Measurements from ENCODE around the gene NDUFA11.
"Not testable (repeated sequence)": the region's sequence is repeated elsewhere in the genome, so short reads cannot be mapped to it uniquely, and the experiment has no call there.

The NDUFA11 gene

GRCh38 chr19:5863030-5863665 is 40.4 kb downstream of the NDUFA11 start:
- TF ChIP-seq ZFX (IDR thresholded peaks at IDR 0.05; ENCODE audit: borderline replicate concordance) (no peak), CTCF (IDR thresholded peaks at IDR 0.05) (no peak)
- no peak overlapping the region for H3K27ac ChIP-seq

DNA sequence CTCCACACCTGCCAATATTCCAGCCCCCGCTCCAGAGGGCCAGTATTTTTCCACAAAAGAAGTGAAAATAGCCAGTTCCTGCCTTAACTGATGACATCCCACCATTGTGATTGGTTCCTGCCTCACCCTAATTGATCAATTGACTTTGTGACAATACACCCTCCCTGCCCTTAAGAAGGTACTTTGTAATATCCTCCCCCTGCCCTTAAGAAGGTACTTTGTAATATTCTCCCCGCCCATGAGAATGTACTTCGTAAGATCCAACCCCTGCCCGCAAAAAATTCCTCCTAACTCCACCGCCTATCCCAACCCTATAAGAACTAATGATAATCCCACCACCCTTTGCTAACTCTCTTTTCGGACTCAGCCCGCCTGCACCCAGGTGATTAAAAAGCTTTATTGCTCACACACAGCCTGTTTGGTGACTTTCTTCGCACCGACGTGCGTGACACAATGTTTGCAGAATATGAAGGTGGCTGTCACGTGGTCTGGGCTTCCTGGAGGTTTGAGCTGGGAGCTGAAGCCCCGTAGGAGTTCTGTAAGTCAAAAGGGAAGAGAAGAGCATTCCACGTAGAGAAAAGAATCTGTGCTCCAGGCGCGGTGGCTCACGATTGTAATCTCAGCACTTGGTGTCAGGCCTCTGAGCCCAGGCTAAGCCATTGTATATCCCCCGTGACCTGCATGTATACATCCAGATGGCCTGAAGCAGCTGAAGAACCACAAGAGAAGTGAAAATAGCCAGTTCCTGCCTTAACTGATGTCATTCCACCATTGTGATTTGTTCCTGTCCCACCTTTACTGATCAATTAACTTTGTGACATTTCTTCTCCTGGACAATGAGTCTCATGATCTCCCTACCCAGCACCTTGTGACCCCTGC is 46.1 kb downstream of the NDUFA11 start:
- H3K27ac ChIP-seq: no peak overlapping the region
- TF ChIP-seq CTCF (IDR thresholded peaks at IDR 0.05) (no peak), ZFX (IDR thresholded peaks at IDR 0.05; ENCODE audit: borderline replicate concordance) (no peak)

- H3K27ac ChIP-seq: not testable (repeated sequence)
Observed at GRCh38 chr19:5855151-5855550, 48.4 kb downstream of the NDUFA11 start.

DNA sequence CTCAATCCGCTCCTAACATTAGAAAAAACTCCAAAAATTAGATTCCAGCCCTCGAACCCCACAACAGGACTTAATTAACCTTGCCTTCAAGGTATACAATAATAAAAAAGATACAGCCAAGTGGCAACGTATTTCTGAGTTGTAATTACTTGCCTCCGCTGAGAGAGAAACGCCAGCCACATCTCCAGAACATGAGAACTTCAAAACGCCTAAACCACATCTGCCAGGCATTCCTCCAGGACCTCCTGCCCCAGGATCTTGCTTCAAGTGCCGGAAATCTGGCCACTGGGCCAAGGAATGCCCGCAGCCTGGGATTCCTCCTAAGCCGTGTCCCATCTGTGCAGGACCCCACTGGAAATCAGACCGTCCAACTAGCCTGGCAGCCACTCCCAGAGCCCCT is 49.5 kb downstream of the NDUFA11 start:
- H3K27ac ChIP-seq: not testable (repeated sequence)

- no peak within 1 kb of the TSS for H3K27ac ChIP-seq
- TF ChIP-seq ZFX (IDR thresholded peaks at IDR 0.05; ENCODE audit: borderline replicate concordance) (no peak), CTCF (IDR thresholded peaks at IDR 0.05) (no peak)
Observed at GRCh38 chr19:5851302-5851701, 52.3 kb downstream of the NDUFA11 start, which contains the start of gene FUT3. Gene FUT3, minus strand, starts transcription at chr19:5851449.

DNA sequence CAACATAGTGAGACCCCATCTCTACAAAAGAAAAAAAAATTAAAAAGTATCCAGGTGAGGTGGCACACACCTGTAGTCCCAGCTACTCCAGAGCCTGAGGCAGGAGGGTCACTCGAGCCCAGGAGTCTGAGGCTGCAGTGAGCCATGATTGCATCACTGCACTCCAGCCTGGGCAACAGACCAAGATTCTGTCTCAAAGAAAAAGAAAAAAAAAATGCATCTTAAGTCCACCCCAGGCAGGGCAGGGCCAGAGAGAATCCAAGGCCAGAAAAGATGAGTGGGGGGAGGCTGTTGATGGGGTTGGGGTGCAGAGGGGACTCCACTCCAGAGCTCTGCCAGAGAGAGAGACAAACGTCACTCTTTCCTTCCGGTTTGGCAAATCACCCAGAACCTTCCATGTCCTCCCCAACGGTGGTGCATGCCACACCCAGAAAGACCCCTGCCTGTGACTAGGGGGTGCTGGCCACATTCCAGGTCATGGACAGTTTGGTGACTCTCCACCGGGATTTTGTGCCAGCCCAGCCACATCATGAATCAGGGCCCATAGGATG is 52.8 kb downstream of the NDUFA11 start:
- TF ChIP-seq ZFX (IDR thresholded peaks at IDR 0.05; ENCODE audit: borderline replicate concordance) (no peak), CTCF (IDR thresholded peaks at IDR 0.05) (no peak)
- H3K27ac ChIP-seq: no peak overlapping the region

DNA sequence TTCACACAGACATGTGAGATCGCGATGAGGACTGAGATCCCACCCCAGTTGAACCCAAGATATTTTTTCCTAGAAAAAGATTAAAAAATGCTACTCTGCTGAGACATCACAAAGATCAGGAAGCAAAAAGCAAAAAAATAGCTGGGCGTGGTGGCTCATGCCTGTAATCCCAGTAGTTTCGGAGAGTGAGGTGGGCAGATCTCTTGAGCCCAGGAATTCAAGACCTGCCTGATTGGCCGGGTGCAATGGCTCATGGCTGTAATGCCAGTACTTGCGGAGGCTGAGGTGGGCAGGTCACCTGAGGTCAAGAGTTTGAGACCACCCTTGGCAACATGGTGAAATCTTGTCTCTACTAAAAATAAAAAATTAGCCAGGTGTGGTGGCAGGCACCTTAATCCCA is 53.4 kb downstream of the NDUFA11 start:
- no peak for TF ChIP-seq CTCF (IDR thresholded peaks at IDR 0.05)
- no peak for TF ChIP-seq ZFX (IDR thresholded peaks at IDR 0.05; ENCODE audit: borderline replicate concordance)
- no peak overlapping the region for H3K27ac ChIP-seq

DNA sequence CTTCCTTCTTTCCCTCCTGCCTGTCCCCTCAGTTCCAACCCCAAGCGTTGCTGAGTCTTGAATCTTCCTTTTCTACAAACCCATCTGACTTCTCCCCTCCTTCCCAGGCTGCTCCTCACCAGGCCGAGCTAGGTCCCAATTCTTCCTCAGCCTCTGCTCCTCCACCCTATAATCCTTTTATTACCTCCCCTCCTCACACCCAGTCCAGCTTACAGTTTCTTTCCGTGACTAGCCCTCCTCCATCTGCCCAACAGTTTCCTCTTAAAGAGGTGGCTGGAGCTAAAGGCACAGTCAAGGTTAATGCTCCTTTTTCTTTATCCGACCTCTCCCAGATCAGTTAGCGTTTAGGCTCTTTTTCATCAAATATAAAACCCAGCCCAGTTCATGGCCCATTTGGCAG is 55.0 kb downstream of the NDUFA11 start:
- H3K27ac ChIP-seq: not testable (repeated sequence)

DNA sequence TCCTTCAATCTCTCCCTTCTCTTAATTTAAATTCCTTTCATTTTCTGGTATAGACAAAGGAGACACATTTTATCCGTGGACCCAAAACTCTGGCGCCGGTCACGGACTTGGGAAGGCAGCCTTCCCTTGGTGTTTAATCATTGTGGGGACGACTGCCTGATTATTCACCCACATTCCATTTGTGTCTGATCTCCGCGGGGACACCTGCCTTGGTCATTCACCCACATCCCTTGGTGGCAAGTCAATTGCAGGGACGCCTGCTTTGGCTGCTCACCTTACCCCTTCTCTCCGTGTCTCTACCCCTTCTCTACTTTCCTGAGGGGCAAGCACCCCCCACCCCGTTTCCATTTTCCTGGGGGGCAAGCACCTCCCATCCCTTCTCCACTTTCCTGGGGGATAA is 55.7 kb downstream of the NDUFA11 start:
- H3K27ac ChIP-seq: not testable (repeated sequence)
